ENCODE data around the gene CDKL4.

DNA sequence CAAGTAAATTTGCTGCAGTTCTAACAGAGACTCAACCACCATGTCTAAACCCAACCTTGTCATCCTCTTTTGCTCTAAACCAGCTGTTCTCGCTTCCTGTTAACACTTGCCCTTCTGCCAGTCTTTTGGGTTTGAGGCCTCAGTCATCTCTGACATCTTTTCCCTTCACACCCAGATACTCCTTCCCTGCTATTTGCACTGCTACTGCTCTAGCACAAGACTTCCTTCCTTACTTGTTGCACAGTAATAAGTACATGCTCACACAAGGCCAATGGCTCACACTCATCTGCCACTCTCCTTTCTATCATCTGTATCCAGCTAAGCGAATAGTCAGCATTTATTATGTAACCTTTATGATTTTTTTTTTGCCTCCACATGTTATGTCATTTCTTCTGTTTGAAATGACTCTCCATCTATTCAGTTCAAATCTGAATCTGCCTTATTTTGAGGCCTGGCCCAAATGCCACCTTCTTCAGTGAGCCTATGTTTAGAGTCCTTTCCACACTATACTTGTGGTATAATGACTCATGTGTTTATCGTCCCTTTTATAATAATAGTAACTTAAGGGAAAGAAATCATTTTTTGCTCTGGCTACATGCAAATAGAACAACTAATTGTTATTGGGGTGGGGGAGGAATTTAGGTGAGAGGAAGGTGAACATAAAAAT, 22.5 kb upstream of the CDKL4 start:
- TF ChIP-seq, protein P1, sequence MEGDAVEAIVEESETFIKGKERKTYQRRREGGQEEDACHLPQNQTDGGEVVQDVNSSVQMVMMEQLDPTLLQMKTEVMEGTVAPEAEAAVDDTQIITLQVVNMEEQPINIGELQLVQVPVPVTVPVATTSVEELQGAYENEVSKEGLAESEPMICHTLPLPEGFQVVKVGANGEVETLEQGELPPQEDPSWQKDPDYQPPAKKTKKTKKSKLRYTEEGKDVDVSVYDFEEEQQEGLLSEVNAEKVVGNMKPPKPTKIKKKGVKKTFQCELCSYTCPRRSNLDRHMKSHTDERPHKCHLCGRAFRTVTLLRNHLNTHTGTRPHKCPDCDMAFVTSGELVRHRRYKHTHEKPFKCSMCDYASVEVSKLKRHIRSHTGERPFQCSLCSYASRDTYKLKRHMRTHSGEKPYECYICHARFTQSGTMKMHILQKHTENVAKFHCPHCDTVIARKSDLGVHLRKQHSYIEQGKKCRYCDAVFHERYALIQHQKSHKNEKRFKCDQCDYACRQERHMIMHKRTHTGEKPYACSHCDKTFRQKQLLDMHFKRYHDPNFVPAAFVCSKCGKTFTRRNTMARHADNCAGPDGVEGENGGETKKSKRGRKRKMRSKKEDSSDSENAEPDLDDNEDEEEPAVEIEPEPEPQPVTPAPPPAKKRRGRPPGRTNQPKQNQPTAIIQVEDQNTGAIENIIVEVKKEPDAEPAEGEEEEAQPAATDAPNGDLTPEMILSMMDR (IDR thresholded peaks at IDR 0.05), result no peak
- no peak for TF ChIP-seq EP300 (IDR thresholded peaks at IDR 0.05)
